H9 (cell line): ENCODE results near the gene FA2H. TPM values are rescaled to one million over a fixed set of nuclear protein-coding genes. Genes with fewer than 3 reads are reported as not detected.

Experiments used
- DNase-seq: peaks from one replicate; pipeline ENCODE4 v3.0.0-alpha.2; 2017
- H2AFZ ChIP-seq: one replicate; pipeline ENCODE4 v1.6.1; 2013; ENCODE audit warnings: mild to moderate bottlenecking, low read length, control low read depth, moderate library complexity
- H2AK5ac ChIP-seq: 2 replicates; pipeline ENCODE4 v1.6.1; 2013; ENCODE audit warnings: low read length, control low read depth, mixed read lengths; ENCODE audit not compliant: insufficient read length
- H2BK120ac ChIP-seq: one replicate; pipeline ENCODE4 v1.6.1; 2013; ENCODE audit warnings: low read depth, mild to moderate bottlenecking, low read length, control low read depth, inconsistent platforms; ENCODE audit not compliant: poor library complexity, severe bottlenecking
- H2BK12ac ChIP-seq: 2 replicates; pipeline ENCODE4 v1.6.1; 2013; ENCODE audit warnings: low read length, control low read depth, mixed read lengths, low read depth; ENCODE audit not compliant: insufficient read length
- H2BK15ac ChIP-seq: 2 replicates; pipeline ENCODE4 v1.6.1; 2013; ENCODE audit warnings: low read depth, low read length, control low read depth
- H2BK20ac ChIP-seq: one replicate; pipeline ENCODE4 v1.6.1; 2013; ENCODE audit warnings: low read depth, mild to moderate bottlenecking, low read length, control low read depth, inconsistent platforms; ENCODE audit not compliant: poor library complexity, severe bottlenecking
- H2BK5ac ChIP-seq: 2 replicates; pipeline ENCODE4 v1.6.1; 2013; ENCODE audit warnings: low read length, control low read depth, mixed read lengths; ENCODE audit not compliant: insufficient read length
- H3K14ac ChIP-seq: 2 replicates; pipeline ENCODE4 v1.6.1; 2013; ENCODE audit warnings: low read length, control low read depth; ENCODE audit not compliant: insufficient read depth
- H3K18ac ChIP-seq: 2 replicates; pipeline ENCODE4 v1.6.1; 2013; ENCODE audit warnings: low read depth, mild to moderate bottlenecking, mixed read lengths, low read length, control low read depth; ENCODE audit not compliant: insufficient read length
- H3K23ac ChIP-seq: 2 replicates; pipeline ENCODE4 v1.6.1; 2013; ENCODE audit warnings: low read length, control low read depth, mixed read lengths, low read depth; ENCODE audit not compliant: insufficient read length
- H3K23me2 ChIP-seq: 2 replicates; pipeline ENCODE4 v1.6.1; 2013; ENCODE audit warnings: low read depth, mild to moderate bottlenecking, mixed read lengths, low read length, control low read depth; ENCODE audit not compliant: insufficient read length, poor library complexity, severe bottlenecking
- H3K27ac ChIP-seq: 2 replicates; pipeline ENCODE4 v1.5.1; 2013; ENCODE audit warnings: low read length, control low read depth, mixed read lengths, low read depth; ENCODE audit not compliant: insufficient read length
- H3K27me3 ChIP-seq: 2 replicates; pipeline ENCODE4 v1.6.1; 2013; ENCODE audit warnings: low read length, control low read depth, inconsistent platforms; ENCODE audit not compliant: insufficient read depth
- H3K4ac ChIP-seq: 2 replicates; pipeline ENCODE4 v1.6.1; 2013; ENCODE audit warnings: low read depth, mild to moderate bottlenecking, control low read depth, inconsistent platforms, low read length, moderate library complexity
- H3K4me1 ChIP-seq: 2 replicates; pipeline ENCODE4 v1.6.1; 2013; ENCODE audit warnings: low read length, control low read depth, inconsistent platforms; ENCODE audit not compliant: insufficient read depth
- H3K4me2 ChIP-seq: 2 replicates; pipeline ENCODE4 v1.6.1; 2013; ENCODE audit warnings: low read length, control low read depth, mixed read lengths; ENCODE audit not compliant: insufficient read length, insufficient read depth
- H3K56ac ChIP-seq: 2 replicates; pipeline ENCODE4 v1.6.1; 2013; ENCODE audit warnings: low read depth, mild to moderate bottlenecking, mixed read lengths, low read length, control low read depth; ENCODE audit not compliant: insufficient read length
- H3K79me1 ChIP-seq: 2 replicates; pipeline ENCODE4 v1.6.1; 2013; ENCODE audit warnings: low read depth, mild to moderate bottlenecking, moderate library complexity, low read length, control low read depth, inconsistent platforms; ENCODE audit not compliant: insufficient read depth, poor library complexity, severe bottlenecking
- H3K79me2 ChIP-seq: 2 replicates; pipeline ENCODE4 v1.6.1; 2013; ENCODE audit warnings: low read length, control low read depth, inconsistent platforms; ENCODE audit not compliant: insufficient read depth
- H3K9ac ChIP-seq: 2 replicates; pipeline ENCODE4 v1.6.1; 2013; ENCODE audit warnings: low read length, control low read depth, mixed read lengths; ENCODE audit not compliant: insufficient read length; ENCODE audit errors: extremely low read depth
- H3K9me3 ChIP-seq: one replicate; pipeline ENCODE4 v1.6.1; 2013; ENCODE audit warnings: low read depth, low read length, inconsistent platforms; ENCODE audit not compliant: control insufficient read depth
- H3T11ph ChIP-seq: one replicate; pipeline ENCODE4 v1.6.1; 2013; ENCODE audit warnings: mild to moderate bottlenecking, low read length, control low read depth, inconsistent platforms
- H4K20me1 ChIP-seq: one replicate; pipeline ENCODE4 v1.6.1; 2013; ENCODE audit not compliant: control insufficient read depth, insufficient read length, insufficient read depth
- H4K5ac ChIP-seq: 2 replicates; pipeline ENCODE4 v1.6.1; 2013; ENCODE audit warnings: low read depth, mild to moderate bottlenecking, mixed read lengths, low read length, control low read depth; ENCODE audit not compliant: insufficient read length
- H4K8ac ChIP-seq: replicated peaks from 2 replicates; pipeline ENCODE4 v1.6.1; 2013; ENCODE audit warnings: low read length, control low read depth, mixed read lengths, low read depth; ENCODE audit not compliant: insufficient read length
- H4K91ac ChIP-seq: 2 replicates; pipeline ENCODE4 v1.6.1; 2013; ENCODE audit warnings: low read depth, mild to moderate bottlenecking, moderate library complexity, mixed read lengths, low read length, control low read depth; ENCODE audit not compliant: insufficient read length
- H3K27ac Mint-ChIP-seq, 3 experiments: 2 replicates in 2 of 3; 3 replicates in 1 of 3; pipeline ENCODE4 v1.8.0; 2020 to 2021; ENCODE audit warnings: mixed read lengths in 3 of 3, mild to moderate bottlenecking in 1 of 3, moderate library complexity in 1 of 3
- H3K27me3 Mint-ChIP-seq: 2 replicates; pipeline ENCODE4 v1.8.0; 2021; ENCODE audit warnings: low read depth, mild to moderate bottlenecking, moderate library complexity, mixed read lengths
- H3K36me3 Mint-ChIP-seq, 3 experiments: 2 replicates in 2 of 3; 3 replicates in 1 of 3; pipeline ENCODE4 v1.8.0; 2020 to 2021; ENCODE audit warnings: low read depth in 3 of 3, mixed read lengths in 3 of 3; ENCODE audit not compliant: insufficient read depth in 1 of 3
- H3K4me1 Mint-ChIP-seq, 2 experiments: 2 replicates each; pipeline ENCODE4 v1.8.0; 2020; ENCODE audit warnings: mixed read lengths in 2 of 2
- H3K4me3 Mint-ChIP-seq, 2 experiments: 2 replicates in 1 of 2; 3 replicates in 1 of 2; pipeline ENCODE4 v1.8.0; 2020 to 2021; ENCODE audit warnings: mild to moderate bottlenecking in 2 of 2, mixed read lengths in 2 of 2, moderate library complexity in 1 of 2
- H3K9me3 Mint-ChIP-seq, 2 experiments: 2 replicates in 1 of 2; 3 replicates in 1 of 2; pipeline ENCODE4 v1.8.0; 2020; ENCODE audit warnings: mild to moderate bottlenecking in 2 of 2, mixed read lengths in 2 of 2, moderate library complexity in 1 of 2
- CTCF ChIP-seq: fragments of 200-600 bp; sonication (generic); conservative IDR thresholded peaks from 3 replicates; pipeline ENCODE4 v1.8.0; 2021; ENCODE audit warnings: antibody characterized with exemption, mild to moderate bottlenecking
- WGBS: extraction: QIAGEN DNeasy Blood & Tissue Kit; methylation state at CpG from one replicate; pipeline ENCODE4 v1.1.7; 2013; ENCODE audit warnings: missing lambda C conversion rate, low lambda C conversion rate, mixed read lengths; ENCODE audit not compliant: insufficient read length; ENCODE audit errors: extremely low coverage; 5-methylcytosine and 5-hydroxymethylcytosine counted together
- total RNA-seq: library from RNA; stranded (reverse); gene quantifications from 2 replicates; pipeline ENCODE4 v1.2.1, GENCODE V29; 2021

Gene FA2H
- total RNA-seq, 1 experiment from 2014 or later: 25.1 TPM

GRCh38 chr16:74717367-74717766 is 57.3 kb downstream of the FA2H start:
- Histone ChIP-seq H2BK5ac (no peak overlapping the region), H4K8ac (no peak overlapping the region), H3K27ac (no peak overlapping the region), H2BK20ac (no peak overlapping the region), H2AFZ (no peak overlapping the region), H3K56ac (no peak overlapping the region), H3K79me2 (no peaks in the 10 kb centered on the region), H3K9me3 (no peaks in the 10 kb centered on the region), H3K14ac (no peak overlapping the region), H2AK5ac (no peak overlapping the region), H4K5ac (no peak overlapping the region), H3K23ac (no peak overlapping the region), H2BK120ac (no peak overlapping the region), H4K20me1 (no peaks in the 10 kb centered on the region), H3K4me1 (no peaks in the 10 kb centered on the region), H3K18ac (no peak overlapping the region), H2BK15ac (no peak overlapping the region), H2BK12ac (no peak overlapping the region), H3K4me2 (no peak overlapping the region), H3K23me2 (no peaks in the 10 kb centered on the region), H3K79me1 (no peaks in the 10 kb centered on the region), H3K4ac (no peak overlapping the region), H3T11ph (no peak overlapping the region), H4K91ac (no peak overlapping the region), H3K9ac (no peak overlapping the region), H3K27me3 (no peaks in the 10 kb centered on the region)
- no peak for TF ChIP-seq CTCF
- DNase-seq: no peak
- Mint-ChIP-seq H3K27me3 (no peaks in the 10 kb centered on the region; the same call in 1 of the 2 replicates), H3K4me3 (no peak overlapping the region), H3K4me1 (no peaks in the 10 kb centered on the region), H3K27ac (no peak overlapping the region; a peak in 2 of 7 replicates), H3K9me3 (no peaks in the 10 kb centered on the region; a peak in 1 of 5 replicates), H3K36me3 (peaks cover 0 to 5% (median 0%) of the 10 kb centered on the region in 3 experiments; a peak in 2 of 7 replicates)
- no CpG with 5 or more reads among the region's 7 CpGs for WGBS
